Aorta (tissue), 5 donors: ENCODE results near the gene ZDHHC14. TPM values are rescaled to one million over a fixed set of nuclear protein-coding genes. Genes with fewer than 3 reads are reported as not detected.
"Not testable (repeated sequence)": the region's sequence is repeated elsewhere in the genome, so short reads cannot be mapped to it uniquely, and the experiment has no call there.

Source experiments
- ATAC-seq: fragments of 200-7000 bp; cut with Tn5 transposase; one replicate; pipeline ENCODE4 v1.9.1; 2022; ENCODE audit warnings: moderate library complexity; ENCODE audit not compliant: low FRiP score
- DNase-seq, 2 donors: peaks; one replicate each; pipeline ENCODE4 v3.0.0-alpha.2; 2020
- H3K27ac ChIP-seq, 2 donors: one replicate each; pipeline ENCODE4 v1.5.1; 2013; ENCODE audit warnings: low read length in 2 of 2, mild to moderate bottlenecking in 2 of 2, moderate library complexity in 2 of 2, control low read depth in 1 of 2, inconsistent platforms in 1 of 2, low read depth in 1 of 2
- H3K27me3 ChIP-seq, 2 donors: one replicate each; pipeline ENCODE4 v1.6.1; 2013; ENCODE audit warnings: control low read depth in 1 of 2, low read length in 1 of 2, mild to moderate bottlenecking in 1 of 2, moderate library complexity in 1 of 2; ENCODE audit not compliant: insufficient read depth in 2 of 2, control insufficient read depth in 1 of 2
- H3K36me3 ChIP-seq, 2 donors: one replicate each; pipeline ENCODE4 v1.6.1; 2013; ENCODE audit warnings: control low read depth in 1 of 2, low read length in 1 of 2, mild to moderate bottlenecking in 1 of 2; ENCODE audit not compliant: insufficient read depth in 2 of 2, control insufficient read depth in 1 of 2
- H3K4me1 ChIP-seq, 2 donors: one replicate each; pipeline ENCODE4 v1.6.1; 2013; ENCODE audit warnings: low read length in 2 of 2, control low read depth in 1 of 2, mild to moderate bottlenecking in 1 of 2, moderate library complexity in 1 of 2; ENCODE audit not compliant: insufficient read depth in 2 of 2, control insufficient read depth in 1 of 2
- H3K4me3 ChIP-seq, 2 donors: one replicate each; pipeline ENCODE4 v1.5.1; 2013; ENCODE audit warnings: low read length in 2 of 2, control low read depth in 1 of 2, mild to moderate bottlenecking in 1 of 2
- H3K9me3 ChIP-seq: one replicate; pipeline ENCODE4 v1.6.1; 2013; ENCODE audit warnings: mild to moderate bottlenecking, low read length; ENCODE audit not compliant: control insufficient read depth
- WGBS, 2 donors: extraction: QIAGEN DNeasy Blood & Tissue Kit; methylation state at CpG; one replicate each; pipeline ENCODE4 v1.1.7; 2013; 5-methylcytosine and 5-hydroxymethylcytosine counted together
- intact Hi-C, 2 donors: fragments of 100-400 bp; cut with DNase I; formaldehyde crosslinking; loops; one replicate each; pipeline versions ENCODE4 v1.14.2 to v1.15.0; 2022
- polyA plus RNA-seq, 2 donors: library from polyadenylated mRNA; stranded (reverse); fragments of 200-250 nt; gene quantifications; one replicate each; pipeline ENCODE4 v1.2.3, GENCODE V29; 2013
- total RNA-seq, 2 donors: library from RNA; stranded (reverse); fragmentation: NEBNext Ultra II Directional; extraction: Animal tissue kit (Norgen Biotek cat#: 25700); gene quantifications; one replicate each; pipeline ENCODE4 v1.2.1, GENCODE V29; 2021
- donor health status: healthy with polysubstance abuse.
- donor health status: Bipolar disorder and iron deficiency.
- donor health status: DM: no; HTN: no; CAD: no.
- donor health status: DM: no; HTN: no; CAD: no.
- donor health status: DM: yes; HTN: yes; CAD: no.

ZDHHC14 gene
- total and polyA plus RNA-seq, 4 donors = 2.8 to 17.8 (median 14.4) TPM

GRCh38 chr6:157385482-157385881, 4.5 kb downstream of the ZDHHC14 start:
- intact Hi-C loops = loop anchor here (10.0 kb wide), 1 partner anchor 209 kb away; no protein-coding TSS in a partner anchor
- no peak for ATAC-seq
- no peaks in the 10 kb centered on the region for H3K4me1 ChIP-seq
- no peaks in the 10 kb centered on the region for H3K27me3 ChIP-seq
- DNase-seq = no peak
- no peaks in the 10 kb centered on the region for H3K9me3 ChIP-seq
- H3K36me3 ChIP-seq = peaks cover 0 to 2% of the 10 kb centered on the region in 2 donors
- 78 to 83% methylated on average over 2 of the region's 2 CpGs for WGBS, 2 donors
- H3K4me3 ChIP-seq = no peak overlapping the region
- H3K27ac ChIP-seq = no peak overlapping the region

GRCh38 chr6:157386023-157386422, 5.0 kb downstream of the ZDHHC14 start:
- no peak overlapping the region for H3K27ac ChIP-seq
- no peaks in the 10 kb centered on the region for H3K4me1 ChIP-seq
- H3K4me3 ChIP-seq = no peak overlapping the region
- ATAC-seq (no peak), DNase-seq (no peak)
- 95 to 97% methylated on average over 6 of the region's 6 CpGs for WGBS, 2 donors
- H3K9me3 ChIP-seq = no peaks in the 10 kb centered on the region
- intact Hi-C loops = loop anchor here (10.0 kb wide), 1 partner anchor 209 kb away; no protein-coding TSS in a partner anchor
- no peaks in the 10 kb centered on the region for H3K27me3 ChIP-seq
- H3K36me3 ChIP-seq = peaks cover 0 to 2% of the 10 kb centered on the region in 2 donors

GRCh38 chr6:157386454-157386853, 5.5 kb downstream of the ZDHHC14 start:
- ATAC-seq = no peak
- H3K9me3 ChIP-seq = no peaks in the 10 kb centered on the region
- 85 to 86% methylated on average over 3 of the region's 3 CpGs for WGBS, 2 donors
- no peaks in the 10 kb centered on the region for H3K4me1 ChIP-seq
- no peak for DNase-seq
- intact Hi-C loops = loop anchor here (10.0 kb wide), 1 partner anchor 208 kb away; no protein-coding TSS in a partner anchor
- no peaks in the 10 kb centered on the region for H3K27me3 ChIP-seq
- no peak overlapping the region for H3K27ac ChIP-seq
- H3K36me3 ChIP-seq = peaks cover 0 to 2% of the 10 kb centered on the region in 2 donors
- H3K4me3 ChIP-seq = no peak overlapping the region

GRCh38 chr6:157388924-157389323, 7.9 kb downstream of the ZDHHC14 start:
- Histone ChIP-seq H3K4me3 (no peak overlapping the region), H3K4me1 (peaks cover 0 to 2% of the 10 kb centered on the region in 2 donors), H3K36me3 (peaks cover 0 to 2% of the 10 kb centered on the region in 2 donors), H3K27me3 (no peaks in the 10 kb centered on the region), H3K27ac (no peak overlapping the region), H3K9me3 (no peaks in the 10 kb centered on the region)
- 95 to 96% methylated on average over 2 of the region's 2 CpGs for WGBS, 2 donors
- DNase-seq (no peak), ATAC-seq (no peak)
- intact Hi-C loops = loop anchor here (10.0 kb wide), 1 partner anchor 206 kb away; no protein-coding TSS in a partner anchor

GRCh38 chr6:157390273-157391060, 9.5 kb downstream of the ZDHHC14 start:
- H3K4me3 ChIP-seq = no peak overlapping the region
- WGBS, 2 donors = 93 to 97% methylated on average over 4 of the region's 4 CpGs
- H3K9me3 ChIP-seq = no peaks in the 10 kb centered on the region
- H3K27ac ChIP-seq = no peak overlapping the region
- peaks cover 0 to 2% of the 10 kb centered on the region in 2 donors for H3K4me1 ChIP-seq
- intact Hi-C loops = no loop called here
- ATAC-seq = no peak
- no peak for DNase-seq
- no peaks in the 10 kb centered on the region for H3K27me3 ChIP-seq
- H3K36me3 ChIP-seq = peaks cover 0 to 2% of the 10 kb centered on the region in 2 donors

GRCh38 chr6:157392927-157393668, 12.1 kb downstream of the ZDHHC14 start:
- no peak overlapping the region for H3K27ac ChIP-seq
- DNase-seq (no peak), ATAC-seq (no peak)
- H3K4me3 ChIP-seq = no peak overlapping the region
- H3K36me3 ChIP-seq = no peaks in the 10 kb centered on the region
- H3K27me3 ChIP-seq = no peaks in the 10 kb centered on the region
- no peaks in the 10 kb centered on the region for H3K9me3 ChIP-seq
- peaks cover 0 to 2% of the 10 kb centered on the region in 2 donors for H3K4me1 ChIP-seq
- 82 to 84% methylated on average over 14 of the region's 14 CpGs for WGBS, 2 donors
- intact Hi-C loops = no loop called here

GRCh38 chr6:157393669-157394327, 12.8 kb downstream of the ZDHHC14 start:
- Histone ChIP-seq H3K9me3 (no peaks in the 10 kb centered on the region), H3K4me3 (no peak overlapping the region), H3K27me3 (no peaks in the 10 kb centered on the region), H3K27ac (no peak overlapping the region), H3K36me3 (no peaks in the 10 kb centered on the region), H3K4me1 (peaks cover 0 to 2% of the 10 kb centered on the region in 2 donors)
- WGBS, 2 donors = 84 to 90% methylated on average over 6 of the region's 6 CpGs
- ATAC-seq (no peak), DNase-seq (no peak)
- intact Hi-C loops = no loop called here

- H3K9me3 ChIP-seq, intact Hi-C loops, H3K4me3 ChIP-seq, DNase-seq, H3K27ac ChIP-seq, H3K4me1 ChIP-seq, ATAC-seq, H3K27me3 ChIP-seq, H3K36me3 ChIP-seq: not testable (repeated sequence)
- 98% methylated on average over 11 of the region's 11 CpGs for WGBS, 2 donors
These were observed 14.2 kb downstream of the ZDHHC14 start for GRCh38 chr6:157395199-157395598.
